NCI-H748 treated with DMSO at 0.1 percent for 48 hours (cell line): Measurements from ENCODE around the gene KRTAP10-2.

ENCODE experiments used
- DNase-seq: peaks from one replicate; lab custom pipeline; 2025; lab: John Stamatoyannopoulos, UW

The KRTAP10-2 gene

GRCh38 chr21:44539991-44540666 is 11.2 kb downstream of the KRTAP10-2 start, which contains the start of gene KRTAP10-1:
Gene KRTAP10-1 (minus strand): TSS chr21:44540195. CDS start chr21:44540150, 45 bp downstream.
- DNase-seq = no peak

- DNase-seq = no peak
Observed at GRCh38 chr21:44539046-44539445, 12.3 kb downstream of the KRTAP10-2 start.

- DNase-seq = no peak
Observed at GRCh38 chr21:44537930-44538911, 13.1 kb downstream of the KRTAP10-2 start.

GRCh38 chr21:44535963-44536362 is 15.3 kb downstream of the KRTAP10-2 start:
- DNase-seq = no peak

GRCh38 chr21:44534688-44535087 is 16.6 kb downstream of the KRTAP10-2 start:
- no peak for DNase-seq

GRCh38 chr21:44533891-44534627 is 17.2 kb downstream of the KRTAP10-2 start:
- DNase-seq = no peak

- no peak for DNase-seq
Observed at GRCh38 chr21:44533121-44533890, 18.0 kb downstream of the KRTAP10-2 start.

- no peak for DNase-seq
Observed at GRCh38 chr21:44532712-44533111, 18.6 kb downstream of the KRTAP10-2 start.

GRCh38 chr21:44531606-44532564 is 19.4 kb downstream of the KRTAP10-2 start:
- no peak for DNase-seq

GRCh38 chr21:44530903-44531605 is 20.3 kb downstream of the KRTAP10-2 start:
- DNase-seq = no peak

- no peak for DNase-seq
Observed at GRCh38 chr21:44530221-44530902, 20.9 kb downstream of the KRTAP10-2 start.

- no peak for DNase-seq
Observed at GRCh38 chr21:44529503-44530125, 21.7 kb downstream of the KRTAP10-2 start.

- no peak for DNase-seq
Observed at GRCh38 chr21:44529011-44529421, 22.3 kb downstream of the KRTAP10-2 start.

- no peak for DNase-seq
Observed at GRCh38 chr21:44528634-44528995, 22.7 kb downstream of the KRTAP10-2 start.

GRCh38 chr21:44527983-44528633 is 23.2 kb downstream of the KRTAP10-2 start:
- DNase-seq = no peak

- DNase-seq = no peak
Observed at GRCh38 chr21:44527156-44527982, 23.9 kb downstream of the KRTAP10-2 start.
